Glutamatergic neuron (in vitro differentiated cells): ENCODE results near the gene RNF181. TPM values are rescaled to one million over a fixed set of nuclear protein-coding genes. Genes with fewer than 3 reads are reported as not detected.
"Not testable (repeated sequence)": the region's sequence is repeated elsewhere in the genome, so short reads cannot be mapped to it uniquely, and the experiment has no call there.

Experiments used
- DNase-seq: peaks from one replicate; pipeline ENCODE4 v3.0.0; 2022
- H3K27ac Mint-ChIP-seq: one replicate; pipeline ENCODE4 v1.8.0; 2020; ENCODE audit warnings: mild to moderate bottlenecking, mixed read lengths, inconsistent platforms; ENCODE audit not compliant: unreplicated experiment
- H3K27me3 Mint-ChIP-seq: one replicate; pipeline ENCODE4 v1.8.0; 2020; ENCODE audit warnings: mild to moderate bottlenecking, moderate library complexity, mixed read lengths, inconsistent platforms; ENCODE audit not compliant: unreplicated experiment
- H3K36me3 Mint-ChIP-seq: one replicate; pipeline ENCODE4 v1.8.0; 2020; ENCODE audit warnings: mild to moderate bottlenecking, mixed read lengths, inconsistent platforms; ENCODE audit not compliant: unreplicated experiment
- H3K4me1 Mint-ChIP-seq: one replicate; pipeline ENCODE4 v1.8.0; 2020; ENCODE audit warnings: mild to moderate bottlenecking, low read depth, mixed read lengths, inconsistent platforms; ENCODE audit not compliant: unreplicated experiment
- H3K4me3 Mint-ChIP-seq: one replicate; pipeline ENCODE4 v1.8.0; 2020; ENCODE audit warnings: mild to moderate bottlenecking, mixed read lengths, inconsistent platforms; ENCODE audit not compliant: unreplicated experiment
- H3K9me3 Mint-ChIP-seq: one replicate; pipeline ENCODE4 v1.8.0; 2020; ENCODE audit warnings: mild to moderate bottlenecking, moderate library complexity, mixed read lengths, inconsistent platforms; ENCODE audit not compliant: unreplicated experiment
- CTCF ChIP-seq: fragments of 200-600 bp; sonication (generic); IDR thresholded peaks from one replicate; pipeline ENCODE4 v1.5.0; 2021; ENCODE audit not compliant: partially characterized antibody, unreplicated experiment
- total RNA-seq: library from RNA; stranded (reverse); fragmentation: NEBNext Ultra II Directional; extraction: Animal tissue kit (Norgen Biotek cat#: 25700); gene quantifications from one replicate; pipeline ENCODE4 v1.2.1, GENCODE V29; 2021; ENCODE audit not compliant: unreplicated experiment

RNF181 gene
- total RNA-seq, 1 donor from 2014 or later: 75.1 TPM

GRCh38 chr2:85553184-85553583 is 42.4 kb upstream of the RNF181 start:
- Mint-ChIP-seq H3K4me3 (no peak overlapping the region), H3K4me1 (peaks cover 2% of the 10 kb centered on the region), H3K27ac (no peak overlapping the region), H3K9me3 (peaks cover 3% of the 10 kb centered on the region), H3K36me3 (no peaks in the 10 kb centered on the region), H3K27me3 (no peaks in the 10 kb centered on the region)
- no peak for TF ChIP-seq CTCF
- no peak for DNase-seq

GRCh38 chr2:85554980-85555612 is 40.4 kb upstream of the RNF181 start:
- Mint-ChIP-seq H3K4me3 (no peak overlapping the region), H3K36me3 (no peaks in the 10 kb centered on the region), H3K27me3 (peaks cover 1% of the 10 kb centered on the region), H3K9me3 (peaks cover 3% of the 10 kb centered on the region), H3K27ac (no peak overlapping the region), H3K4me1 (peaks cover 7% of the 10 kb centered on the region)
- TF ChIP-seq CTCF: no peak
- DNase-seq: no peak

GRCh38 chr2:85557130-85557529 is 38.4 kb upstream of the RNF181 start:
- peaks cover 9% of the 10 kb centered on the region for H3K4me1 Mint-ChIP-seq
- no peak overlapping the region for H3K4me3 Mint-ChIP-seq
- peaks cover 12% of the 10 kb centered on the region for H3K9me3 Mint-ChIP-seq
- TF ChIP-seq CTCF: no peak
- H3K27ac Mint-ChIP-seq: no peak overlapping the region
- peaks cover 10% of the 10 kb centered on the region for H3K27me3 Mint-ChIP-seq
- DNase-seq: no peak
- no peaks in the 10 kb centered on the region for H3K36me3 Mint-ChIP-seq

- H3K4me3 Mint-ChIP-seq: no peak overlapping the region
- H3K4me1 Mint-ChIP-seq: peaks cover 9% of the 10 kb centered on the region
- peaks cover 12% of the 10 kb centered on the region for H3K9me3 Mint-ChIP-seq
- no peaks in the 10 kb centered on the region for H3K36me3 Mint-ChIP-seq
- no peak for DNase-seq
- TF ChIP-seq CTCF: no peak
- peaks cover 10% of the 10 kb centered on the region for H3K27me3 Mint-ChIP-seq
- H3K27ac Mint-ChIP-seq: peak overlapping the region; percentile 57
Observed at GRCh38 chr2:85558160-85558559, 37.4 kb upstream of the RNF181 start.

GRCh38 chr2:85560403-85560726 is 35.2 kb upstream of the RNF181 start:
- H3K27ac Mint-ChIP-seq: peak overlapping the region; percentile 99
- H3K4me3 Mint-ChIP-seq: peak overlapping the region; percentile 99
- H3K9me3 Mint-ChIP-seq: peaks cover 10% of the 10 kb centered on the region
- not testable (repeated sequence) for H3K36me3 Mint-ChIP-seq, H3K4me1 Mint-ChIP-seq, DNase-seq
- peaks cover 10% of the 10 kb centered on the region for H3K27me3 Mint-ChIP-seq
